ENCODE results near the gene FAM114A2. TPM values are rescaled to one million over a fixed set of nuclear protein-coding genes. Genes with fewer than 3 reads are reported as not detected.

FAM114A2 gene
- polyA plus RNA-seq, 1 donor (not counting 4 experiments of a cell fraction or from before 2014, with no cell fraction given), result 16.3 TPM

GRCh38 chr5:154046486-154046885 is 7.8 kb upstream of the FAM114A2 start:
- Histone ChIP-seq H3K36me3 (ENCODE audit: control insufficient read depth in 2 of 2, extremely low read depth in 1 of 2, insufficient read depth in 2 of 2, low read length in 2 of 2) (peaks cover 1 to 4% of the 10 kb centered on the region in 2 experiments), H3K9me1 (ENCODE audit: control insufficient read depth, extremely low read depth, insufficient read depth, low read length) (peaks cover 6% of the 10 kb centered on the region), H3K27me3 (ENCODE audit: control insufficient read depth, extremely low read depth, insufficient read depth, low read length) (no peaks in the 10 kb centered on the region), H3K4me3 (ENCODE audit: control insufficient read depth in 2 of 3, extremely low read depth in 1 of 3, insufficient read depth in 2 of 3, low read depth in 1 of 3, low read length in 3 of 3) (no peak overlapping the region), H3K9ac (ENCODE audit: control insufficient read depth, extremely low read depth, insufficient read depth, low read length) (no peak overlapping the region), H3K4me2 (ENCODE audit: control insufficient read depth, extremely low read depth, insufficient read depth, low read depth, low read length) (no peak overlapping the region), H3K4me1 (ENCODE audit: control insufficient read depth, extremely low read depth, insufficient read depth, low read length) (peaks cover 3% of the 10 kb centered on the region), H3K27ac (ENCODE audit: control insufficient read depth, insufficient read depth, low read length) (no peak overlapping the region), H3K9me3 (ENCODE audit: control insufficient read depth, low read depth, low read length) (no peaks in the 10 kb centered on the region), H2AFZ (ENCODE audit: control insufficient read depth, low read length) (no peak overlapping the region), H3K79me2 (ENCODE audit: control insufficient read depth, insufficient read depth, low read length) (peaks cover 46% of the 10 kb centered on the region), H4K20me1 (ENCODE audit: control insufficient read depth, extremely low read depth, insufficient read depth, low read length) (no peaks in the 10 kb centered on the region)
- DNase-seq (ENCODE audit: low read depth, low spot score) (no peak), FAIRE-seq (no peak)
- dilution Hi-C loops (cut with MboI; ENCODE audit: extremely low pct_ligation_motif_present, low sequenced_read_pairs), result no loop called here
- no peak for TF ChIP-seq EZH2 (IDR thresholded peaks at IDR 0.05; ENCODE audit: low read length)
- no peak for TF ChIP-seq CTCF (optimal IDR thresholded peaks at IDR 0.05 in 1 of 3, IDR thresholded peaks at IDR 0.05 in 1 of 3, conservative IDR thresholded peaks at IDR 0.05 in 1 of 3; ENCODE audit: extremely low read depth in 1 of 3, insufficient read depth in 2 of 3, low read length in 3 of 3)

- peaks cover 1% of the 10 kb centered on the region in 2 experiments for H3K36me3 ChIP-seq (ENCODE audit: control insufficient read depth in 2 of 2, extremely low read depth in 1 of 2, insufficient read depth in 2 of 2, low read length in 2 of 2)
- no peak for FAIRE-seq
- no peaks in the 10 kb centered on the region for H3K9me3 ChIP-seq (ENCODE audit: control insufficient read depth, low read depth, low read length)
- TF ChIP-seq EZH2 (IDR thresholded peaks at IDR 0.05; ENCODE audit: low read length), result no peak
- no peak for TF ChIP-seq CTCF (optimal IDR thresholded peaks at IDR 0.05 in 1 of 3, IDR thresholded peaks at IDR 0.05 in 1 of 3, conservative IDR thresholded peaks at IDR 0.05 in 1 of 3; ENCODE audit: extremely low read depth in 1 of 3, insufficient read depth in 2 of 3, low read length in 3 of 3)
- no peaks in the 10 kb centered on the region for H3K27me3 ChIP-seq (ENCODE audit: control insufficient read depth, extremely low read depth, insufficient read depth, low read length)
- H3K4me1 ChIP-seq (ENCODE audit: control insufficient read depth, extremely low read depth, insufficient read depth, low read length), result peaks cover 11% of the 10 kb centered on the region
- H3K9me1 ChIP-seq (ENCODE audit: control insufficient read depth, extremely low read depth, insufficient read depth, low read length), result peaks cover 6% of the 10 kb centered on the region
- H3K27ac ChIP-seq (ENCODE audit: control insufficient read depth, insufficient read depth, low read length), result no peak overlapping the region
- H3K79me2 ChIP-seq (ENCODE audit: control insufficient read depth, insufficient read depth, low read length), result peaks cover 65% of the 10 kb centered on the region
- DNase-seq (ENCODE audit: low read depth, low spot score), result no peak
- H2AFZ ChIP-seq (ENCODE audit: control insufficient read depth, low read length), result no peak overlapping the region
- no peak overlapping the region for H3K4me3 ChIP-seq (ENCODE audit: control insufficient read depth in 2 of 3, extremely low read depth in 1 of 3, insufficient read depth in 2 of 3, low read depth in 1 of 3, low read length in 3 of 3)
- H3K9ac ChIP-seq (ENCODE audit: control insufficient read depth, extremely low read depth, insufficient read depth, low read length), result no peak overlapping the region
- H3K4me2 ChIP-seq (ENCODE audit: control insufficient read depth, extremely low read depth, insufficient read depth, low read depth, low read length), result no peak overlapping the region
- no peaks in the 10 kb centered on the region for H4K20me1 ChIP-seq (ENCODE audit: control insufficient read depth, extremely low read depth, insufficient read depth, low read length)
- dilution Hi-C loops (cut with MboI; ENCODE audit: extremely low pct_ligation_motif_present, low sequenced_read_pairs), result no loop called here
These were observed 5.9 kb upstream of the FAM114A2 start for GRCh38 chr5:154044581-154044980.

Data from keratinocyte (primary cell).